Keratinocyte (primary cell): Measurements from ENCODE around the gene TLL2. TPM values are rescaled to one million over a fixed set of nuclear protein-coding genes. Genes with fewer than 3 reads are reported as not detected.
A peak's percentile ranks its signal among the peaks of the same experiment; 100 is the strongest.

Source experiments
- DNase-seq: peaks from one replicate; pipeline ENCODE4 v3.0.0-alpha.2; 2011; ENCODE audit warnings: low read depth, missing footprints, low spot score
- FAIRE-seq: peaks from 2 replicates; lab custom pipeline; 2011; peaks lifted over from hg19 to GRCh38; lab: Jason Lieb, UNC
- H2AFZ ChIP-seq: 2 replicates; pipeline ENCODE4 v1.6.0; 2012; ENCODE audit warnings: low read length, control low read depth, inconsistent platforms; ENCODE audit not compliant: control insufficient read depth
- H3K27ac ChIP-seq: 2 replicates; pipeline ENCODE4 v1.5.1; 2011; ENCODE audit warnings: low read length; ENCODE audit not compliant: control insufficient read depth, insufficient read depth
- H3K27me3 ChIP-seq: 3 replicates; pipeline ENCODE4 v1.6.0; 2011; ENCODE audit warnings: low read length; ENCODE audit not compliant: control insufficient read depth, insufficient read depth; ENCODE audit errors: extremely low read depth
- H3K36me3 ChIP-seq, 2 experiments: 2 replicates in 1 of 2; 3 replicates in 1 of 2; pipeline ENCODE4 v1.5.1; 2011; ENCODE audit warnings: low read length in 2 of 2, mild to moderate bottlenecking in 1 of 2; ENCODE audit not compliant: control insufficient read depth in 2 of 2, insufficient read depth in 2 of 2; ENCODE audit errors: extremely low read depth in 1 of 2
- H3K4me1 ChIP-seq: 3 replicates; pipeline ENCODE4 v1.5.1; 2011; ENCODE audit warnings: low read length; ENCODE audit not compliant: control insufficient read depth, insufficient read depth; ENCODE audit errors: extremely low read depth
- H3K4me2 ChIP-seq: 3 replicates; pipeline ENCODE4 v1.6.0; 2011; ENCODE audit warnings: low read depth, low read length; ENCODE audit not compliant: control insufficient read depth, insufficient read depth; ENCODE audit errors: extremely low read depth
- H3K4me3 ChIP-seq, 3 experiments: fragments of 200-600 bp in 1 of 3; sonication (generic) in 1 of 3; 2 replicates in 2 of 3; 3 replicates in 1 of 3; pipeline ENCODE4 v1.5.1; 2011 to 2016; ENCODE audit warnings: low read length in 3 of 3, mild to moderate bottlenecking in 3 of 3, control low read depth in 2 of 3, inconsistent platforms in 1 of 3, low read depth in 1 of 3, mixed read lengths in 1 of 3, mixed run types in 1 of 3, moderate library complexity in 1 of 3; ENCODE audit not compliant: control insufficient read depth in 2 of 3, insufficient read depth in 2 of 3; ENCODE audit errors: extremely low read depth in 1 of 3
- H3K79me2 ChIP-seq: 2 replicates; pipeline ENCODE4 v1.6.0; 2012; ENCODE audit warnings: low read length; ENCODE audit not compliant: control insufficient read depth, insufficient read depth
- H3K9ac ChIP-seq: 3 replicates; pipeline ENCODE4 v1.6.0; 2011; ENCODE audit warnings: low read length; ENCODE audit not compliant: control insufficient read depth, insufficient read depth; ENCODE audit errors: extremely low read depth
- H3K9me1 ChIP-seq: 3 replicates; pipeline ENCODE4 v1.6.0; 2011; ENCODE audit warnings: low read length; ENCODE audit not compliant: control insufficient read depth, insufficient read depth; ENCODE audit errors: extremely low read depth
- H3K9me3 ChIP-seq: 2 replicates; pipeline ENCODE4 v1.5.1; 2012; ENCODE audit warnings: low read depth, low read length; ENCODE audit not compliant: control insufficient read depth
- H4K20me1 ChIP-seq: 3 replicates; pipeline ENCODE4 v1.6.0; 2011; ENCODE audit warnings: low read length; ENCODE audit not compliant: control insufficient read depth, insufficient read depth; ENCODE audit errors: extremely low read depth
- CTCF ChIP-seq, 3 experiments: IDR thresholded peaks in 1 of 3; conservative IDR thresholded peaks in 1 of 3; optimal IDR thresholded peaks in 1 of 3; 2 replicates in 2 of 3; 3 replicates in 1 of 3; pipeline versions ENCODE3 to v1.5.1; 2011; ENCODE audit warnings: low read length in 3 of 3, mild to moderate bottlenecking in 3 of 3, moderate library complexity in 2 of 3, control low read depth in 1 of 3, inconsistent platforms in 1 of 3; ENCODE audit not compliant: insufficient read depth in 2 of 3; ENCODE audit errors: extremely low read depth in 1 of 3
- EZH2 ChIP-seq: IDR thresholded peaks from one replicate; pipeline ENCODE4 v1.6.1; 2012; ENCODE audit warnings: inconsistent platforms, mild to moderate bottlenecking, low read length, moderate library complexity
- dilution Hi-C: fragments of 300-500 bp; cut with MboI; formaldehyde crosslinking; loops from one replicate; pipeline ENCODE4 v1.7.0; 2020; ENCODE audit warnings: low sequenced_read_pairs; ENCODE audit not compliant: extremely low pct_ligation_motif_present
- polyA plus RNA-seq, 5 experiments: library from polyadenylated mRNA; depleted of rRNA in 3 of 5; stranded (reverse) in 3 of 5; stranded (forward) in 1 of 5; unstranded in 1 of 5; fragments of >200 nt; gene quantifications; 1 replicate in 1 of 5; 2 replicates in 3 of 5; 3 replicates in 1 of 5; pipeline versions ENCODE4 v1.2.1 to v1.2.3, GENCODE V29; 2011 to 2012; ENCODE audit warnings: missing spikeins in 2 of 5, low read depth in 1 of 5, low replicate concordance in 1 of 5

Gene TLL2
- polyA plus RNA-seq, 1 donor (not counting 4 experiments of a cell fraction or from before 2014, with no cell fraction given) = 0.83 TPM

GRCh38 chr10:96512524-96513304, 1.0 kb downstream of the TLL2 start:
- Histone ChIP-seq H4K20me1 (no peaks in the 10 kb centered on the region), H3K4me3 (peak overlapping the region; percentile 44 to 60 (median 60)), H3K27me3 (peaks cover 15% of the 10 kb centered on the region), H3K4me2 (peak overlapping the region; percentile 87), H3K9ac (peak overlapping the region; percentile 9), H3K9me3 (no peaks in the 10 kb centered on the region), H3K36me3 (no peaks in the 10 kb centered on the region), H3K27ac (no peak overlapping the region), H2AFZ (peak overlapping the region; percentile 24), H3K9me1 (no peaks in the 10 kb centered on the region), H3K4me1 (peaks cover 27% of the 10 kb centered on the region), H3K79me2 (no peaks in the 10 kb centered on the region)
- TF ChIP-seq EZH2 = no peak
- TF ChIP-seq CTCF (optimal IDR thresholded peaks at IDR 0.05 in 1 of 3, IDR thresholded peaks at IDR 0.05 in 1 of 3, conservative IDR thresholded peaks at IDR 0.05 in 1 of 3; ENCODE audit: extremely low read depth in 1 of 3, insufficient read depth in 2 of 3, low read length in 3 of 3) = peak in 1 of 3 experiments; percentile 5
- FAIRE-seq (no peak), DNase-seq (no peak)
- dilution Hi-C loops = no loop called here

DNA sequence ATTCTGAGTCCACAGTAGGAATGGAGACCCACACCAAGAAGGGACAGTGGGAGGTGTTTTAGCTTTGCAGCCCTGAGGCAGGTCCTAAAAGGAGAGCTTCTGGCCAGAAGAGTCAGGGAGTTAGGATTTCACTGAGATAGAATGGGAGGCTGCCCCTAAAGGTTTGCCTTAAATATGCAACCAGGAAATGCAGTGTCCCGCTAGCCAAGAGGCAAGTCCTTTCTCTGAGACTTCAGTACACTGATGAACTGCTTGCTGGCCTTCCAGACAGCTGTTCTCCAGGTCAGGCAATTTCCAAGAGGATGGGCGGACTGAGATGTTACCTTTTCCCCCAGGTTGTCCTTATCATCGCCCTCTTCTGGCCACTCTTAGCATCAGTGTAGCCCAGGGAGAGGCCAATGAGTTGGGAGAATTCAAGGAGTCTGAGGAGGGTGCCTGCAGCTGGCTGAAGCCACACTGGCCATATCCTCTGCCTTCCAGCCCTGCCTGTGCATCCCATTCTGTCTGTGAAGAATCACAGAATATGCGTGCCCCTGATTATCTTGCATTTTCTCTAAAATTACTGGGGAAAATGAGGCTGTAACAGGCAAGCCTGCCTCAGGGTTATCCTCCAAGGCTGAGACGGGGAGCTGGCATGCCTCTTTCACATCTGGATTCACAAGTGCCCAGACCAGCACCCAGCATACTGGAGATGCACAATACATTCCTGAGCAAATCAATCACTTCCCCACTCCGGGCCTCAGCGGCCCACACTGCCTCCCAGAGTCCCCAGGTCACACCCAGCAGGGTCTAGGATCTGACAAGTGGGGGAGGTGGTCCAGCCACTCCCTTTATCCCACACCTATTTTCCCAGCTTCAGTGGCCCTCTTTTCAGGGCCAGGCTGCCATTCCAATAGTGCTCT, 2.4 kb downstream of the TLL2 start:
- FAIRE-seq = peak; percentile 75
- no peak for DNase-seq
- H3K27me3 ChIP-seq = peaks cover 15% of the 10 kb centered on the region
- H3K4me3 ChIP-seq = no peak overlapping the region
- H3K4me1 ChIP-seq = peaks cover 27% of the 10 kb centered on the region
- no peaks in the 10 kb centered on the region for H4K20me1 ChIP-seq
- H3K9me1 ChIP-seq = no peaks in the 10 kb centered on the region
- no peak overlapping the region for H3K9ac ChIP-seq
- peak overlapping the region; percentile 7 for H3K4me2 ChIP-seq
- H2AFZ ChIP-seq = no peak overlapping the region
- TF ChIP-seq CTCF (optimal IDR thresholded peaks at IDR 0.05 in 1 of 3, IDR thresholded peaks at IDR 0.05 in 1 of 3, conservative IDR thresholded peaks at IDR 0.05 in 1 of 3; ENCODE audit: extremely low read depth in 1 of 3, insufficient read depth in 2 of 3, low read length in 3 of 3) = peak; percentile 65 to 78 (median 76)
- no peak for TF ChIP-seq EZH2
- dilution Hi-C loops = no loop called here
- H3K9me3 ChIP-seq = no peaks in the 10 kb centered on the region
- H3K36me3 ChIP-seq = no peaks in the 10 kb centered on the region
- no peak overlapping the region for H3K27ac ChIP-seq
- no peaks in the 10 kb centered on the region for H3K79me2 ChIP-seq
